HG02678 (cell line): ENCODE results near the gene RREB1.

Experiments
- ATAC-seq: cut with Tn5 transposase; IDR thresholded peaks from one replicate; pipeline ENCODE4 v1.9.1; 2021; ENCODE audit warnings: mild to moderate bottlenecking, moderate library complexity; ENCODE audit not compliant: unreplicated experiment

RREB1 gene

DNA sequence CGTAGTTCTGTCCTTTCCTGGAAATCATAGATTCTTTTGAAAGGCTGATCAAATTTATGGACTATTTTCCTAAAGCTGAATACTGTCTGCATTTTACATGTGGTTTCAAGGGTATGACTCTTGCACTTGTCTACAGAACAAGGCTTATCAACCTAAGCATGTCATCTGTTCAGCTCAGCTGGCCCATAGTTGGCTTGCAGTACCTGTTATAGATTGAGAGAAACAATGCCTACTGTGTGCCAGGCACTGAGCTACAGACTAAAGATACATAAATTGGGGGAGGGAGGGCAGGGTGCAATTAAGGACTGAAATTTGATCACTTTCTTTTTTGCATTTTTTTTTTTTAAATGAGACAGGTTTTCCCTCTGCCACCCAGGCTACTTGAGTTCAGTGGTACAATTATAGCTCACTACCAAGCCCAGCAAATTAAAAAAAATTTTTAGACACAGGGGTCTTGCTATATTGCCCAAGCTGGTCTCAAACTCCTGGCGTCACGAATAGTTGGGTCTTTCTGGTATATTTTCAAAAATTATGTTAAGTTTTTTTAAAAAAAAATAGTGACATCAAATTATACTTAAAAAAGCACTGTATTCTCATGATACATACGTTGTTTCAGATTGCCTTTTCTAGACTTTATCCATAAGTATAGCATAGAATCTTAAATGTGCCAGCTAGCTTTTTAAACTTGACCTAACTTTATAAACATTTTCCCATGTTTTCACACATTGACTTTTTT is 52.2 kb downstream of the RREB1 start:
- ATAC-seq = no peak

DNA sequence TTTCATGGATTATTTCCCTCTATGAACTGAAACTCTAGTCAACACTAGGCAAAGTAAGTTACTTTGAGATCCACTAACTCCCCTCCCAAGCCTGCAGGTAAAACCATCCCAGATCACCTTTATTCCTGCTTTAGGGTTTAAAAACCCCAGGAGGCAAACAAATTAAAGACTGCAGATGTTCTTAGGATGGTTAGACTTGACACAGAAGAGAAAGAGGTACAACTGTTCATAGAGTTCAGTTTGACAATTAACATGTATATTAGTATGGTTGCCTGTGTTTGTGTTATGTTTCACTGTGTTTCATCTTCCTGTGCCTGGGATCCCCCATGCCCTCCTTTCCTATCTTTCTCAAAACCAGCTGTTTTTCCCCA is 53.5 kb downstream of the RREB1 start:
- no peak for ATAC-seq

DNA sequence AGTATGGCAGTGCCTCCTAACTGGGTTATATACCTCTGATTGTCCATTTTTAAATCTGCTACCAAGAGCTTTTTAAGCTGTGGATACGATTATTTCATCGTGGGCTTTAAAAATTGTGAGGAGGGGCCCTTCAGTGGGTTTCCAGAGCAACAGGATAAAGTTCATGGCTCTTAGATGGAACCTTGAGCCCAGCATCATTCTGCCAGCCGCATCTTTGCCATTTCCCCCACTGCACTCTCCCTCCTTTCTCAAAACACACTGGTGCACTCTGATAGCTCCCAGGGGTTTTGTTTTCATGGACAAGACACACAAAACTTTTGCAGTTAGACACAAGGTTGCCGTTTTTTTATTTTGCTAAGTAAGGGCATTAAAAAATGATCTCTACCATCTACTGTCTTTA is 54.1 kb downstream of the RREB1 start:
- no peak for ATAC-seq

DNA sequence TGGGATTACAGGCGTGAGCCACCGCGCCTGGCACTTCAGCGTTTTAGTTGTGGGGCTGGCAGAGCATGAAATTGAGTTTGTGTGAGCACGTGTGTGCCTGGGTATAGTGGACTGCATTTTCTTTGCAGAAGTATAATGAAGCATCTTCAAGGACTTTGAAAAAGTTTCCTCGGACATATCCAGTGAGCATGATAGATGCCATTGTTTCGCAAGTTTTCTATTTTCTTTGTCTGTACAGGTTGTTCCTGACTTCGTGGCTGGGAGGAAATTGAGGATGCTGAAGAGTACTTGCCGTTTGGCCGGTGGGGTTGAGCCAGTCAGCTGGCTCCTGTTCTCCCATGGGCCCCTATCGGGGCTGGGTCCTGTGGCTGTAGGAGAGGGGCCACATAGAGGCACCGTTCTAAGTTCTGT is 55.9 kb downstream of the RREB1 start:
- ATAC-seq = no peak

DNA sequence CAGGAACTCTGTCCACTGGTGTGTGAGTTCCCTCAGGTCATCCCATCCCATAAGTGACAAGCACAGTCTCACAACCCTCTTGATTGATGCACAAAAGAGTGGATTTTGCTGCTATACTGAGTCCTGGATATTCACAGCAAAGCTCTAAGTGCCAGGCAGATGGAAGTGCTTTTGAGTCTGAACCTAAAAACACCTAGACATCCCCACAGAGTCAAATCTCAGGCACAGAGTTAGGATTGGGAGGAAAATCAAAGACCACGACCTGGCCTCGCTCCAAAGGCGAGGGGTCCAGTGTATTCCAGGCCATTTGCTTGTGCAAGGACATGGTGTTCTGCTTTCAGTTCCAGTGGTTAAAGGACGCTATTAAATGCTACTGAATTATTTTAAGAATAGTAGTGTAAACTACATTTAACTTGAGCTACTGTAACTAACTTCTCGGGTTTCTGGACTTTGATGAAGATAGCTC is 56.8 kb downstream of the RREB1 start:
- ATAC-seq = no peak

DNA sequence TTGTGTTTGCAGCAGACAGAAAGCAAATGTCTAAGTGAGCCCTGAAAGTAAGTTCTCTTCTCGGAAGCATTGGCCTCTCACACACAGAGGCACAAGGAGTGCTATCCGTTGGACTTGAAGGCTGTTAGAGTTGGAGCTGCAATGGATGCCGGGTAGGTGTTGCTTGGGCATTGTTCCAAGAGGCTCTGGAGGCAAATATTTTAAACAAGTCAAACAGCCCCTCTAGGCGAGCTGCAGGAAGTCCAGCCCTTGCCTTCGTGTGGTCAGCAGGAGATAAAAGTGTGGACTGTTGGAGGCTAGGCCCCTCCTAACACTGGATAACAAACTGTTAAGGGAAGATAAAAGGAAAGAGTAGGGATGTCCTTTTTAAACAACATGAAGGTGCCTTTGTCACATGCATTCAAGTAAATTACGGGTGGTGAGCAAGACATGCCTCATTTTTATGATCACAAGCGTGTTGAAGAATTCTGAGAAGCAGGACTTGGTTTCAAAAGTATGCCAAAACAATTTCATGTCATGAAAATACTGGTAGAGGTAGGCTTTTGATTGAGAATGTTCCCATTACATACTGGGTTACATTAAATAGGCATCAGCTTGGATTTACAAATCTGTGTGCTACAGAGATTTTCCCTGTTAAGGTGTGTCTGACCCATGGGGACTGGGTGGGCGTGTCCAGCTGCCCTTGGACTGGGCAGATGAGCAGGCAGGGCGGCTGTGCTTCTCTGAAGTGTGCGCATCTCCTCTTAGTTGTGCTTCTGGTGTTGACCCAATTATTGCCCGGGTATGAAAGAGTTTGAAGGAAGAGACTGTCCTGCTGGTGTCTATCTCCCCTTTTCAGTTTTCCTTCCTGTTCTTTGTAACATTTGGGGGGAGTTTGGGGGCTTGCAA is 57.5 kb downstream of the RREB1 start:
- no peak for ATAC-seq

DNA sequence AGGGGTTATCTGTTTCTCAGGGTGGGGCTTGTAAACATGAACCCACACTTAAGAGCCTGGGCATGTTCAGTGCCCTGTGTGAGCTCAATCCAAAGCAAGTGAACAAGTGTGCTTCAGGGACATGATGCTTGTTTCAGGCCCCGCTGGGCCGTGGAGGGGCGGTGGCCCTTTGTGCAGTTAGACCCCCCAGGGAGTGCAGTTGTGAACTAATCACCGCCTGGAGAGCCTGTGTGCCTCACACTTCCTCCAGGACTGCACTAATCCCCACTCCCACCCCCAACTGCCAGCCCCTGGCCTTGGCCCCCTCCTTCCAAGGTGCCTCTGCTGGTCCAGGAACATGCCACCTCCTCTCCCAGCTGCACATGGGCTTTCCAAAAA is 58.1 kb downstream of the RREB1 start:
- ATAC-seq = no peak

DNA sequence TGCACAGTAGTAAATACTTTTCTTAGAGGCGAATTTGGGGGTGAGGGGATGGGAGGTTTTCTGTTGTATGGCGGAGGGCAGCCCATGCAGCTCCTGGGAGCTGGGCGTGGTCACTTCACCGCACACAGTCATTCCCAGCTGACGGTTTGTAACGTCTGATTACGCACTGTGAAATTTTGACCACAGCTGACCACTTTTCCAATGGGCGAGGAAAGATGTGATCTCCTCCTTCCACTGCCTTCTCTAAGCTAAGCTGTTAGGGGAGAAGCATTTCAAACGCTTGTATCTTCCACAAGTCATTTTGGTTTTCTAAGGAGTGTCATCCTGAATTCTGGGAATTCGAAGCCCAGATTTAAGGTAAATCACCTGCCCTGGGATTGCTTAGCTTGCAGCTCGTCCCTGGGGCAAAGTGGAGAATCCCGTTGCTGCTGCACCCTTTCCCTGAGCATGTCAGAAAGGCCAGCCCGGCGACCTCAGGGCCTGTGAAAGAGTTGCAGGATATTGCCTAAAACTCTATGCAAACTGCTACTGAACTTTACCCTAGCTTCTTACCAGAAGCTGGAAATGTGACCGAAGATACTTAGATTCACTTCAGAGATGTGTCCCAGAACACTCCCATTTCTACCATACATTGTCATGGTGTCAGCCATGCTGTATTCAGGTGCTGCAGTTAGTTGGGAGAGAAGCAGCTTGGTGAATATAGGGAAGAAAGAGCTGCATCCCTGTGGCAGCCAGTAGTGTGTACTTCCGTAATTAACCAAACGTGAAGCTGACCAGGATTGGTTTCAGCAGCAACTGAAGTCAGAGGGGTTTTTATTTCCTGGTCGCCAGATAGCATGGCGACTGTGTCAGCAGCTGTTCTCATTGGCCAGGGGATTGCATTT is 58.9 kb downstream of the RREB1 start:
- no peak for ATAC-seq

DNA sequence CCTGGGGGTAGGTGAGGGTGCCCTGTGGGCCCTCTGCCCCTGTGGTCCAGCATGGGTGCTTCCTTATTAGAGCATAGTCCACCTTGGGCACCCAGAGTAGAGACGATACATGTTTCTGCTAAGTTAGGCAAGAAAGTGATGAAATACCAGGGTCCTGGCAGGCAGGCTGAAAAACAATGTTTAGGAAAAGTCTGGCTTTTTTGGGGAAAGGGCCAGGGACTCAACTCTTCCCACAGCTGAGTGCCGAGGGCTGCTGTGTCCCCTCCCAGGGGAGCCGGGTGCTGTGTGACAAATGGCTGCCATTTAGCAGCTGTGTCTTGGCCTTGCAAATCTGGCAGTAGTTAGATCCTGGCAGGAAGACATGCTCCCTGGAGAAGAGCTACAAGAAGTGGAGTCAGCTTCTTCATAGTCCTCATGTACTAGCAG is 61.5 kb downstream of the RREB1 start:
- no peak for ATAC-seq

DNA sequence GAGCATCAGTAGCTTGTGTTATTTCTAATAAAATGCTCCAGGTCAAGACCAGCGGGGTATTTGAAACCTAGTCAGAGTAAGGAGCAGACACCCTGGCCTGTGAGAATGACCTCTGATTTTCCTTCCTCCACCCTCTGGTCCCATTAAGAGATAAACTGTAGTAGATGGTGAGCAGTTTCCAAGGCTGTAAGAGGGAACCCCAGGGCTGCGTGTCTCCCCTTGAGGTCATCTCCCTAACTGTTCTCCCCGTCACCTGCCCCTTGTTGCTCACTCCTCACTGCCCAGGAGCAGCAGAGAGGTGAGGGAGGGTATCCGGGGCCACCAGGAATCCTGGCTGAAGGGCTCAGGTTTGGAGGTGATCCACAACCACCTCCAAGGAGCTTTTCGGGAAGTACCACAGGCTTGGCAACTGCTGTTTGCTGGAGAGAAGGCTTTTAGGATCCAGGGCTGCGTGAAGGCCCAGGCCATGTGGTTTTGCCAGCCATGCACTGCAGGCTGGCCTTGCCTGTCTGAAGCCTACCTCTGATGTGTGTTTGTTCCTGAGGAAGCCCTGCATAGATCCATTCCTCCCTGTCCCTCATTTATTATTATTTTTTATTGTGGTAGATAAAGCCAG is 62.5 kb downstream of the RREB1 start:
- no peak for ATAC-seq

DNA sequence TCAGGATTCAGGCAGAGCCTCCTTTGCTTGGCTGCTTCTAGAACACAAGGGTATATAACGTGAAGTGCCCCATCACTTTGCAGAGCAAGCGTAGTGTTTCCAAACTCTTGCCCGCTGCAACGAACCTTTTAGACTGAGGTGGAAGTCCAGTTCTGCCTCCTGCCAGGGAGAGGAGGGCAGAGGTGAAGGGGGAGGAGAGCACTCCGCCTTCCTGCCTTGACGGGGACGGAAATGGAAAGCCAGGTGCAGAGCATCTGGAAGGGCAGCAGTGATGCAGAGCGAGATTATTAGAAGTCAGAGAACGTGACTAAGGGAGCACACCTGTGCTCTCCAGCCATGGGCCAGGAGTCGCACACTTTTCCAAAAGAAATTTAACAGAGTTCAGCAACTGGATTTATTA is 63.4 kb downstream of the RREB1 start:
- ATAC-seq = peak; percentile 40

DNA sequence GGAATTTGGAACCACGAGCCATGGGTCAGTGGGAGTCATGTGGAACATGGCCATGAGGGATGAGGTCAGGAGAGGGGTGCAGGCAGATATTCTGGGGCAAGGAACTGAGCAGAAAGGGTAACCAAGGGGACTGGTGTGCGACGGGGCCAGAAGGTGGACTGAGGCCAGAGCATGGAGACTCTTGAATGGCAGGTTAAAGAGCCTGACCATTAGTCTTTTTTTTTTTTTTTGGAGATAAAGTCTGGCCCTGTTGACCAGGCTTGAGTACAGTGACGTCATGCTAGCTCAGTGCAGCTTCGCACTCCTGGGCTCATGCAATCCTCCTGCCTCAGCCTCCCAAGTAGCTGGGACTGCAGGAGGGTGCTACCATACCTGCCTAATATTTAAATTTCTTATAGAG is 64.0 kb downstream of the RREB1 start:
- no peak for ATAC-seq

DNA sequence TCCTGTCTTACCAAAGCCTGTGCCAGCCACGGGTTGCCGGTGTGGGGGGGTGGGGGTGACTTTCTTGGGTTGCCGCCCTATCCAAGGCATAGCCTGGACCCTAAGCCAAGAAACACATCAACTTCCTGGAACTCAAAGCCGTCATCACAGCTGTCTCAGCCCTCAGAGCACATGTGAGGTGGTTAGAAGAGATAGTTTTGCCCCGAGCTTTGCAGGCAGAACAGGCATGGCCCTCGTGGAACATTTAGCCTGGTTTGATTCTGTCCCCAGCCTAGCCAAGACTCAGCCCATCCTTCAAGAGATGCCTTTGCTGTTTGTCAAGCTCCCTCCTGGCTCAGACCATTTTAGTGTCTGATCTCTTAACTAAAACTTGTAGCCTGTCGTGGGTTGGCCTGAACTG is 64.9 kb downstream of the RREB1 start:
- no peak for ATAC-seq

DNA sequence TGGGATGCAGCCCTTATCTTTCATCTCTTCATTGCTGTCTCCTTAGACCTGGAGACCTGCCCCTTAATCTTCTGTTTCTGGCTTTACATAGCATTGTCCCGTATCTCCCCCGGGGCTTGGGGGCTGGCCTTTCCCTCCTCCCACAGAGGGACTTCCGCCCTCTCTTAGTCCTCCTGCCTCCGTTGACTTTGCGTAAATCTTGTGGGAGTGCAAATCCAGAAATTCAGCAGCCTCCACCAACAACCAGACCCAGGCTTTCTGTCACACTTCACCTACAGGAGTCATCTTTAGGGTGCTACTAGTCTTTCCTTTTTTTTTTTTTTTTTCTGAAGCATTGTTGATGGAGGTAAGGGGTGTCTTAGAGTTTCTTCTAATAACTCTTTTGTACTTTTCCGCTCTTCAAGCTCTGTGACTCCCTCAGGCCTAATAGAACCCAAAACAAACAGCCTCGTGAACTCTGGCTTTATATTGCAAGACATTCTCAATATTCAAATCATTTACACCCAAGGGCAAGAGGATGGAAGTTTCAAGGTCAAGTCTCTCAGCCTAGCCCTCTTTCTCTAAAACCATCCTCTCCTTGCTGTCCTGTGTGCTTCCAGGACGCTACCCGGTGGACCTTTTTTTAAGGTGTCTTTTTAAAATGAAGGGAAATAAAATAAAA is 66.2 kb downstream of the RREB1 start:
- ATAC-seq = no peak

DNA sequence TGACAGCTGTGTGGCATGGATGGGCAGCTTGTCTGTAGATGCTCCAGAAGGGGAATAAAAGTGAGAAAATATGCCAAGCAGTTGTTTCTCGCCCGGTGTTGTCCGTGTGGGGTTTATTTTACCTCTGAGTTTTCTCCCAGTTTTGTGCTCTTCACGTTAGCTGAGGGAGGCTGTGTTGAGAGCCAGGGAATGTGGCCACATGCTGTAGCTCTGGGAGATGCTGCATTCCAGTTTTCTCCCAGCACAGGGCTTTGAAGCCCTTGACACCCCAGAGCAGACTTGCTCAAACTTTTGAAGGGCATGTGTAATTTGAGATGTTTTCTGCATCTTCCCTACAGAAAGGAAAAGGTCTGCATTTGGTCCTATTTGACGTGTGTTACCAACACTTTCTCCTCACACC is 67.7 kb downstream of the RREB1 start:
- no peak for ATAC-seq

DNA sequence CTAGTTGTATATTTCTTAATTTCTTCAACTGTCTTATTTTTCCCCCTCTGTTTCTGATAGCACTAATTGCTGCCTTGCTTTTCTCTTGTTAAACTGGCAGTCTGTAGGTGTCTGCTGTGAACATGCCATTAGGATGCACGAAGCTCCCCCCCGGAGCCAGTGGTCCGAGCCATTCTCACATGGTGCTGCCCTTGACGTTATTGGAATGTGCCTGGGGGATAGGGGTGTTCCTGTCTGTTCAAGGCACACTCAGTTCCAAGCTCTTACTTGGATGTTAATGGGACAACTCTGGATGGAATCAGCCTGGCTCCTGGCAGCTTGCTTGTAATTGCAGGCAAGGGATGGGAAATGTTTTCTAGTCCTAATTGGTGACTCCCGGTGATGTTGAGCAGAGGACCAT is 68.4 kb downstream of the RREB1 start:
- ATAC-seq = no peak

DNA sequence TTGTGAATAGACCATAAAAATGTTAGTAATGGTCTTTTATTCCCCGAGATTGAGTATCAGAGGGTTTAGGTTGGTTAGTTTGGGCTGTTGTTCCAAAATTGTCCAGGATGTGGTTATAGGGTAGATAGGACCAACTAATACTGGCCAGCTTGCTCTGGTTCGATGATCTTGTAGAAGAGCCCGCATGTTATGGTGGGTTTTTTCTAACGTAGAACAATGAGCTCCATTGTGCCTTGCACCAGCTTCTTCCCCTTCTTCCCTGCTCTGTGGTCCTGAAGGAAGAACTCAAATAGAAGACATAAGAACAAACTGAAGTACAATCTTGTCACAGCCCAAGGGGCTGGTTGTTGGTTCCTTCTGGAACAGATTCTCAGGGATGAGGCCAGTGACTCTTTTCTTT is 70.5 kb downstream of the RREB1 start:
- ATAC-seq = no peak

DNA sequence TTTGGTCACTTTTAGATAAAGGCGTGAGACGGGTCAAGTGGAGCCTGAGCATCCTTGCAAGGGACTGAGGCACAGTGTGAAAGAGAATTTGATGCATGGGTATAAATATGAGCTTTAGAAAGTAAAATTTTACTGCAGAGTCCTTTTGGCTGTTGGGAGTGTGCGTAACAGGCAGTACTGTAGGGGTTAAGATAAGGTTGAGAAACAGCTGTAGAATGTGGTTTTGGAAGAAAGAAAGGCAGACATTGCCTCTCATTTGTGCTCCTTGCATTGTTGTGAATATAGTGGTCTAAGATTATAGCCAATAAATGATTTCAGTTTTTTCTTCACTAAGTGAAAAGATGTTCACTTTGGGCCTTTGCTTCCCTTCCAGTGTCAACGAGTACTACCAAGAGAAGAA is 73.0 kb downstream of the RREB1 start:
- ATAC-seq = no peak

DNA sequence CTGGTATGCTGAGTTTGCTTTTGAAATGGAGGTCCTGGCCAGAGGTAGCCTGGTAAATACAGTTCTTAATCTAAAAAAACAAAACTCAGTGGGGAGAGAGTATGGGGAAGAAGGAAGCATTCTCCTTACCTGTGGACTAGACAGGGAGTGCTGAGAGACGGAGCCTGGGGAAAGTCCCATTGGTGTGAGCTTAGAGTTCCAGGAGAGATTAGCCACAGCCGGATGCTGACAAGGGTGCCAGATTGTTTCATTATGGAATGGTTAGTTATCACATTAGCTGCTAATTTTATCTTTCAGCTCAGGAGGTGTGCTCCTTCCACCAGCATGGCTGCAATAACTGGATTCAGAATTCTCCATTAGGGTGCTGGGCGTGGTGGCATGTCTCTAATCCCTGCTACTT is 75.9 kb downstream of the RREB1 start:
- no peak for ATAC-seq

DNA sequence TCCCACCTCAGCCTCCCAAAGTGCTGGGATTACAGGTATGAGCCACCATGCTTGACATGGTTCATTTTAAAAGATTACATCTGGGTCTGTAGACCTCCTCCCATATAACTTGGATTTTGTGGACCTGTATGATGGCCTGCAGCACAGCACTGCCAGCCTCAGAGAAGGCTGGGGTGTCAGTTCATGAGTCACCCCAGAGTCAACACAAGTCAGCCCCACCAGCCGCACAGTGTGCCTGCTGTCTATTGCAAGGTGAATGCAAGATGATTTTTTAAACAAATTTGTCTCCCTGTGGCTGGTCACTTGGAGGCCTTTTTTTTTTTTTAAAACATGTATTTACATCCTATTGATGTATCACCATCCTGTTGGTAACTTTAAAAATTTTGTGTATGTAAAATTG is 76.7 kb downstream of the RREB1 start:
- ATAC-seq = no peak
